GM21576 (cell line): ENCODE data around the gene ST8SIA4.

Source experiments
- ATAC-seq: cut with Tn5 transposase; IDR thresholded peaks from one replicate; pipeline ENCODE4 v1.9.1; 2021; ENCODE audit warnings: mild to moderate bottlenecking, moderate library complexity; ENCODE audit not compliant: unreplicated experiment

ST8SIA4 gene, protein sequence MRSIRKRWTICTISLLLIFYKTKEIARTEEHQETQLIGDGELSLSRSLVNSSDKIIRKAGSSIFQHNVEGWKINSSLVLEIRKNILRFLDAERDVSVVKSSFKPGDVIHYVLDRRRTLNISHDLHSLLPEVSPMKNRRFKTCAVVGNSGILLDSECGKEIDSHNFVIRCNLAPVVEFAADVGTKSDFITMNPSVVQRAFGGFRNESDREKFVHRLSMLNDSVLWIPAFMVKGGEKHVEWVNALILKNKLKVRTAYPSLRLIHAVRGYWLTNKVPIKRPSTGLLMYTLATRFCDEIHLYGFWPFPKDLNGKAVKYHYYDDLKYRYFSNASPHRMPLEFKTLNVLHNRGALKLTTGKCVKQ

DNA sequence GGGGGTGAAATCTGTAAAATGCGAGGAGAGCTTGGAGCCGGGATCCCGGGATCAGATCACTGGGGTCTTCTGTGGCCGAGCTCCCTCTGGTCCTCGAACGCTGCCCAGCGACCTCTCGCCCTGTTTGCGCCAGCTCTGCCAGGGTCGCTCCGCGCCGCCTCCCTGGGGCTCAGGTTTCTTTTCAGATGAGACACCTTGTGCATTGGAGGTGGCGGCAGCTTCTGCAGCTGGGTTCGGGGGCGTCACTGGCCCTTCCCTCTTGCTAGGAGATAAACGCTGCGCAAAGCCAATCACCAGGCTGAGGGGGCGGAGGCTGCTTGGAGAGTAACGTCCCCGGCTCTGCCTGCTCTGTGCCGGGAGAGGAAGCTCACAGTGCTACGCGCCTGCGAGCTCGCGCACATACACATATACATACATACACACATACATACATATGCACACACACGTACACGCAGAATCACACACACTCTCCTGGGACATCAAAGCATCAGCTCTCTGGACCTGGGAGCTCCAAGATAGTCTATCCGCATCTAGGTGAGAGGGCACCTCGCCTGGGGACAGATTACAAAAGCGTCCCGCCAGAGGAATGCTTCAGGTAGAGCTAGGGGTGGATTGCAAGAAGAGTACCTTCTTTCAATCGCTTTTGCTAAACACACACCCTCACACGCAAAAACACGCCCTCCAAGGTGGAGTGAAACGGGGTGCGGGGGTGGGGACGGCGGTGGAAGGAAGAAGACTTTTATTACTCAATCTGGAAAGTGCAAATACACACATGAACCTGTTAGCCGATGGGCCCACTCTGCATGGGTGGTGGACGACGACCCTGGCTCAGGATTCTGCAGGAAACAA is at the start of gene ST8SIA4:
Gene ST8SIA4, minus strand, starts transcription at position 244 of the 849 bp plus-strand sequence. CDS start 327 bp downstream, outside the sequence.
- ATAC-seq = peak; percentile 69

DNA sequence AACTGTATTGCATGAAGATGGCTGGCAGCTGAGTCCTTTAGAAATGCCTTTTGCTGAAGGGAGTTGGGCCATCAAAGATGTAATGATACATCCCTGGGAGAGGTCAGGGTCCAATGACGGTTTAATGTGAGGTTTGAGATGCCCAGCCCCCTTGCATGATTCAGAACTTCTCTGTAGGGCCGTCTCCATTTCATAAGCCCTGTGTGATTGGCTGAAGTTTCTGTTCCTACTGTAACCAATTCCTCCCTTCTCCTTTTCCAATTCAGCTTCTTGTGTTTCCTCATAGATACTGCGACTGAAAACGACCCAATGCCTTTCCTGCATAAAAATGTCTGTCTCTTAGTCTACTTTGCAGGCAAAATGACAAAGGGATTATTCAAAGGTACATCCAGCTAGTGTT is 47.9 kb upstream of the ST8SIA4 start:
- ATAC-seq = no peak

DNA sequence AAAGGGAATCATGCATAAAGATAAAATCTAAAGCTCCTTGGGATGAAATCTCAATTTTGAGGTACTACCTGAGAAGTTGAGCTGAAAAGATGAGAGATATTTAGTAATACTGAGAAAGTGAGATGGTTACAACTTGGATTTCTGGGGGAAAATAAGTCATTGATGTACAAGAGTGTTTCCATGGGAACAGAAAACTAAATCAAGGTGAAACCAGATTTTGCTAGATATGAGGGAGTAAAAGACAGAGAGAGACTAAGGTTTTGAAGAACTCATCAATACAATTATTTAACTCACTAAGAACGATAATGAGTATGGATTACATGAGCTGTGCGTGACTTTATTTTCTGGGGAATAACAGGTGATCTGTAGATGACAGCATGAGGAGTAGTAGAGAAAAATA is 10.2 kb upstream of the ST8SIA4 start:
- ATAC-seq = no peak

- ATAC-seq = no peak
These were observed 6.0 kb upstream of the ST8SIA4 start for GRCh38 chr5:100909034-100909433.

DNA sequence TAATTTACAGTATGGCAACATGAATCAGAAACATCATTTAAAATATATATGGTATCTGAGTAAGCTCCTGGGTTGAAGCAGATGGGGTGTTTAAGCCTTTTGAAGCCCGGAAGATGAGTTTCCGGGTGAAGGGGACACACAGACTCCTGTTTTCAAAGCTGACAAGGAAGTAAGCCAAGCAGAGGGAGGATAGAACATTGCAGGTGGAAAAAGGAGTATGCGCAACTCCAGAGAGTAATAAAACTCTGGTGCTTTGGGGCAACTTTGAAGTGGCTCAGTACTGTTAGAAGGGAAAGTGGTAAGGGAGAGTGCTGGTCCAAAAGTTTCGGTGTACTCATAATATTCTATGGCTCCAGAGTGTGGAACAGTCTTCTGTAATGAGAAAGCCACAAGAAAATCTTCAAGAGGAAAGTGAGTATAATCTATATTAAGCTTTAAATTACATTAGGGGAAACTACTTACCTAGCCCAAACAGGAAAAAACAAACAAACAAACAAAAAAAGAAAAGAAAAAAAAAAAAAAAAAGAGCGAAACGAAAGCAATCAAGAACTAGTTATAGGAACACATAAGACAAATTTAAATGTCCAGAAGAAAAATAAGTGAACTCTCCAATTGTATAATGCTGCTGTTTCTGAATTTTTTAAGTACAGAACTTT is 2.3 kb upstream of the ST8SIA4 start:
- no peak for ATAC-seq

GRCh38 chr5:100904259-100904861 is 1.3 kb upstream of the ST8SIA4 start:
- ATAC-seq = peak; percentile 26

- no peak for ATAC-seq
These were observed 543 bp downstream of the ST8SIA4 start for GRCh38 chr5:100902440-100903038.

- ATAC-seq = peak; percentile 7
These were observed 1.2 kb downstream of the ST8SIA4 start for GRCh38 chr5:100901821-100902341.

DNA sequence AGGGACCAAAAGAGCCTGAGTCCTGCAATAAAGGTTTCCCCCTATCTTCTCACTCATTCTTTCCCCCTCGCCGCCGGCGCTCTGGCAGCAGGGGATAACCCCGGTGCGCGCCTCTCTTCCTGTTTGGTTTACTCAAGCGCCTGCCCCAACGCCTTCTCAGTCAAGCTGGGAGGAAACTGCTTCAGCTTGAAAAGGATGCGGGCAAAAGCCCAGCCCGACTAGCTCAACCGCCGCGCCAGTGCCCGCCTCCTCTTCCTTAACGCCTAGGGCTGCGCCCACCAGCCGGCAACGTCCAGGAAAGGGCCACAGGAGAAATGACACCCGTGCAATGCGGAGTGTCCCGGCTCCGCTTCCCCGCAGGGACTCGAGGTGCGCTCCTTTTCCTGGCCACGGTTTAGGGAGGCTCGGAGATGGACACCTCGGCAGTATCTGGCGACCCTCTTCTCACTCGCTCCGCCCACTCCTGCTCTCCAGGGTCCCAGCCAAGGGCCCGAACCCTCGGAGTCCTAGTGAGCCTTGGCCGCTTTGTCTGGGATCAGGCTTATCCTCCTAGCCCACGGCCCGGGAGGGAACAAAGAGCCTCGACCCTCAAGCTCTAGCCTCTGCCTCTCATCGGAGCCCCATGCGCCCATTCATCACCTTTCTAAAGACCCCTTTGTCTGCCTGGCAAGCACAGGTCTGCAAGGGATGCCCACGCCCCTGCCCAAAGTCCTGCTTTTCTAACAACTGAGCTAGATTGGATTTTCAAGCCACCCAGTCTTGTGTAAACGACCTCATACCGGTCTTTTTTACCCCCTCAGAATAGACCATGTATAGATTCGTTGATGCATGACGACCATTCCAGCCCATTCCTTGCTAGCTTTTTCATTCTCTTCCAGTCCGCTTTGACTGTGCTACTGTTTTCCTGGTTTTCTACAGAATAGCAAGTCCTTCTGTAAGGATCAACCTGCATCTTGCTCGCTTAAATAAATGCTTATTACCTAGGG is 2.0 kb downstream of the ST8SIA4 start:
- peak; percentile 34 for ATAC-seq

GRCh38 chr5:100900142-100900795 is 2.8 kb downstream of the ST8SIA4 start:
- ATAC-seq = peak; percentile 10

DNA sequence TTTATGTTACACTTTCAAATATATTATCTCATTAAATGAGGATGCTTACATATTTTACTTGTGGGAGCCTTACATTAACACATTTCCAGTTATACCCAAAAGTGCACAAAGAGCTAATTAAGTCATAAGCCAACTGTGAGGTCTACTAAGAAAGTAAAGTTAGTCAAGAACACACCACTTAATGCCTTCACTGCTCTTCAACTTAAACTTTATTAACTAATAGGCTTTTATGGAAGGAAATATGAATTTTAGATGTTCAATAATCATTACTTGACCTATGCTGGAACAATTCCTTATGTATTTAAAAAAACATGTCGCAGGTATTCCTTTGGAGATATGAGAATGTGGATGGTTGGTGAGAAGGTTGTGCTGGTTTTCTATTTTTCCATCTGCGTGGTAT is 3.4 kb downstream of the ST8SIA4 start:
- ATAC-seq = no peak

GRCh38 chr5:100898504-100899346 is 4.4 kb downstream of the ST8SIA4 start:
- no peak for ATAC-seq

GRCh38 chr5:100896054-100896453 is 7.0 kb downstream of the ST8SIA4 start:
- no peak for ATAC-seq

- peak; percentile 62 for ATAC-seq
These were observed 12.5 kb downstream of the ST8SIA4 start for GRCh38 chr5:100890461-100891008.

- no peak for ATAC-seq
These were observed 13.2 kb downstream of the ST8SIA4 start for GRCh38 chr5:100889896-100890295.

DNA sequence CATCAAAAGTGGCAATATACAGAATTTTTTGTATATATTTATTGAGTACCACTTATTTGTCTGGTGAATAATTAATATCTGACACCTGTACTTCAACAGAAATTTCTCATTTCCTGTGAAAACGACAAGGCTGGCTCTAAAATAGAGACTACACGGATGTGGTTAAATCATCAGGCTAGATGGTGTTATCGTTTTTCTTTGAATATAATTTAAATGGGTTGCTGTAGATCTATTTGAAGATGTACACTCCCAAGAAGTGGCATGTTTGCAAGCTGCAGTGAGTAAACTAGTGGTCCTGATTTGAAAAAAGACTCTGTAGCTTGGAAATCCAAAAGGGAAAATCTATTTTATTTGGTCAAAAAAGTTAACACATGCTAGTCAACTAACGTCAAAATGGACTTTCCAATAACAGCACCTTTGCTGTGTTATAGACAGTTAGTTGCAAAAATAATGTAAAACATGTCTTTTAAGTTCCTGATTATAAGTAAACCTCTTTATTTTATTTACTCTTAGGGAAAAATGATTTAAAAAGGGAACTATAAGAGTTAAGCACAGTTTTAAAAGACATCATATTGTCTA is 13.8 kb downstream of the ST8SIA4 start:
- ATAC-seq = peak; percentile 52

GRCh38 chr5:100877274-100877673 is 25.8 kb downstream of the ST8SIA4 start:
- no peak for ATAC-seq
